IMR-90 (cell line): ENCODE measurements around the gene IYD. TPM values are rescaled to one million over a fixed set of nuclear protein-coding genes. Genes with fewer than 3 reads are reported as not detected.

Source experiments
- ATAC-seq: fragments of 200-7000 bp; cut with Tn5 transposase; 2 replicates; pipeline ENCODE4 v1.9.1; 2020; ENCODE audit warnings: low read depth, mild to moderate bottlenecking, moderate library complexity
- BruUV-seq: library from RNA; stranded (reverse); fragments of 400-500 nt; replicated peaks from 2 replicates; lab custom pipeline; 2021; lab: Mats Ljungman, UMichigan
- CTCF ChIA-PET: fragments of 300-600 bp; formaldehyde crosslinking; extraction: SDS; loops from one replicate; lab custom pipeline; 2021; ENCODE audit warnings: antibody characterized with exemption; lab: Yijun Ruan, JAX
- POLR2A ChIA-PET: fragments of 300-600 bp; sonication (Branson Sonifier 250); formaldehyde crosslinking; loops from one replicate; lab custom pipeline; 2022; ENCODE audit warnings: antibody characterized with exemption; ENCODE audit not compliant: unreplicated experiment; lab: Charles Lee
- DNase-seq: peaks from one replicate; pipeline ENCODE4 v3.0.0; 2013
- H2AFZ ChIP-seq: replicated peaks from 2 replicates; pipeline ENCODE3; 2013; ENCODE audit warnings: low read length, mild to moderate bottlenecking; ENCODE audit not compliant: poor library complexity
- H2AK5ac ChIP-seq: 2 replicates; pipeline ENCODE4 v1.6.1; 2013; ENCODE audit warnings: low read depth, low read length, inconsistent platforms
- H2AK9ac ChIP-seq: replicated peaks from 2 replicates; pipeline ENCODE3; 2013; ENCODE audit warnings: mild to moderate bottlenecking, low read depth, low read length, moderate library complexity; ENCODE audit not compliant: poor library complexity
- H2BK120ac ChIP-seq: 2 replicates; pipeline ENCODE4 v1.6.1; 2013; ENCODE audit warnings: low read depth, low read length, inconsistent platforms
- H2BK15ac ChIP-seq: 3 replicates; pipeline ENCODE4 v1.6.1; 2013; ENCODE audit warnings: low read depth, low read length, inconsistent platforms
- H2BK20ac ChIP-seq: 2 replicates; pipeline ENCODE4 v1.6.1; 2013; ENCODE audit warnings: low read depth, mild to moderate bottlenecking, inconsistent platforms, low read length, moderate library complexity
- H2BK5ac ChIP-seq: 2 replicates; pipeline ENCODE4 v1.6.1; 2013; ENCODE audit warnings: mild to moderate bottlenecking, low read depth, low read length, inconsistent platforms; ENCODE audit not compliant: poor library complexity, severe bottlenecking
- H3K14ac ChIP-seq: replicated peaks from 2 replicates; pipeline ENCODE4 v1.6.1; 2013; ENCODE audit warnings: low read depth, low read length, inconsistent platforms
- H3K18ac ChIP-seq: 2 replicates; pipeline ENCODE4 v1.6.1; 2013; ENCODE audit warnings: low read depth, low read length, control low read depth
- H3K23ac ChIP-seq: 2 replicates; pipeline ENCODE4 v1.6.1; 2013; ENCODE audit warnings: low read depth, low read length, inconsistent platforms
- H3K27ac ChIP-seq: 2 replicates; pipeline ENCODE4 v1.5.1; 2013; ENCODE audit warnings: mild to moderate bottlenecking, control low read depth, low read length; ENCODE audit not compliant: insufficient read depth
- H3K27me3 ChIP-seq: 2 replicates; pipeline ENCODE4 v1.6.1; 2013; ENCODE audit warnings: low read length; ENCODE audit not compliant: control insufficient read depth, insufficient read depth
- H3K36me3 ChIP-seq: 2 replicates; pipeline ENCODE4 v1.6.1; 2013; ENCODE audit warnings: low read length, mixed read lengths; ENCODE audit not compliant: control insufficient read depth, insufficient read depth
- H3K4ac ChIP-seq: 2 replicates; pipeline ENCODE4 v1.6.1; 2013; ENCODE audit warnings: low read depth, low read length, inconsistent platforms
- H3K4me1 ChIP-seq: 2 replicates; pipeline ENCODE4 v1.6.1; 2013; ENCODE audit warnings: low read length, mixed read lengths; ENCODE audit not compliant: control insufficient read depth, insufficient read depth
- H3K4me2 ChIP-seq: 2 replicates; pipeline ENCODE4 v1.6.1; 2013; ENCODE audit warnings: low read depth, mild to moderate bottlenecking, control low read depth, low read length, moderate library complexity
- H3K4me3 ChIP-seq: 2 replicates; pipeline ENCODE4 v1.5.1; 2013; ENCODE audit warnings: low read depth, mild to moderate bottlenecking, control low read depth, low read length, moderate library complexity; ENCODE audit not compliant: insufficient read depth
- H3K56ac ChIP-seq: 2 replicates; pipeline ENCODE4 v1.6.1; 2013; ENCODE audit warnings: low read length, inconsistent platforms; ENCODE audit not compliant: insufficient read depth; ENCODE audit errors: extremely low read depth
- H3K79me1 ChIP-seq, 2 experiments: 2 replicates each; pipeline ENCODE4 v1.6.1; 2013; ENCODE audit warnings: low read length in 2 of 2, inconsistent platforms in 1 of 2, low read depth in 1 of 2
- H3K9ac ChIP-seq: 2 replicates; pipeline ENCODE4 v1.6.1; 2013; ENCODE audit warnings: low read depth, low read length, control low read depth
- H3K9me1 ChIP-seq: 2 replicates; pipeline ENCODE4 v1.6.1; 2013; ENCODE audit warnings: low read length, inconsistent platforms; ENCODE audit not compliant: insufficient read depth
- H3K9me3 ChIP-seq: 2 replicates; pipeline ENCODE4 v1.6.1; 2013; ENCODE audit warnings: low read length; ENCODE audit not compliant: control insufficient read depth, insufficient read depth
- H4K20me1 ChIP-seq: 2 replicates; pipeline ENCODE4 v1.6.1; 2013; ENCODE audit warnings: low read length, inconsistent platforms; ENCODE audit not compliant: insufficient read depth
- H4K5ac ChIP-seq: 2 replicates; pipeline ENCODE4 v1.6.1; 2013; ENCODE audit warnings: mild to moderate bottlenecking, low read depth, low read length, control low read depth
- H4K8ac ChIP-seq, 2 experiments: 2 replicates each; pipeline ENCODE4 v1.6.1; 2013; ENCODE audit warnings: low read depth in 2 of 2, low read length in 2 of 2, control low read depth in 1 of 2, inconsistent platforms in 1 of 2
- H4K91ac ChIP-seq: 2 replicates; pipeline ENCODE4 v1.6.1; 2013; ENCODE audit warnings: low read depth, low read length, inconsistent platforms; ENCODE audit not compliant: insufficient read depth
- BHLHE40 ChIP-seq: fragments of 150-350 bp; IDR thresholded peaks from 2 replicates; pipeline ENCODE4 v1.6.1; 2016; ENCODE audit warnings: mild to moderate bottlenecking, low read depth, low read length
- CEBPB ChIP-seq: IDR thresholded peaks from 2 replicates; pipeline ENCODE4 v1.6.1; 2012; ENCODE audit warnings: low read depth, low read length, improper control_type of control experiment
- CHD1 ChIP-seq: IDR thresholded peaks from 2 replicates; pipeline ENCODE4 v1.6.1; 2012; ENCODE audit warnings: low read depth, low read length, improper control_type of control experiment
- FOS ChIP-seq: fragments of 150-350 bp; IDR thresholded peaks from 2 replicates; pipeline ENCODE4 v1.6.1; 2016; ENCODE audit warnings: low read depth, low read length
- MAFK ChIP-seq: IDR thresholded peaks from 2 replicates; pipeline ENCODE4 v1.6.1; 2012; ENCODE audit warnings: low read depth, low read length, improper control_type of control experiment
- MAZ ChIP-seq: IDR thresholded peaks from 2 replicates; pipeline ENCODE4 v1.6.1; 2012; ENCODE audit warnings: low read depth, mild to moderate bottlenecking, low read length, improper control_type of control experiment, moderate library complexity, borderline replicate concordance
- MXI1 ChIP-seq: IDR thresholded peaks from 2 replicates; pipeline ENCODE4 v1.6.1; 2012; ENCODE audit warnings: low read depth, mild to moderate bottlenecking, low read length, moderate library complexity, borderline replicate concordance
- RAD21 ChIP-seq: IDR thresholded peaks from 2 replicates; pipeline ENCODE4 v1.6.1; 2012; ENCODE audit warnings: low read length, improper control_type of control experiment
- RFX5 ChIP-seq: IDR thresholded peaks from 2 replicates; pipeline ENCODE4 v1.8.0; 2012; ENCODE audit warnings: low read depth, mild to moderate bottlenecking, low read length, moderate library complexity
- SMC3 ChIP-seq: fragments of 150-350 bp; IDR thresholded peaks from 2 replicates; pipeline ENCODE4 v1.6.1; 2016; ENCODE audit warnings: low read depth, mild to moderate bottlenecking, antibody characterized with exemption, low read length, moderate library complexity
- WGBS, 2 experiments: methylation state at CpG; one replicate each; pipeline versions ENCODE4 v1.1.5 to v1.1.7; 2013; ENCODE audit warnings: missing lambda C conversion rate in 2 of 2; ENCODE audit not compliant: insufficient read length in 1 of 2; ENCODE audit errors: extremely low coverage in 2 of 2; 5-methylcytosine and 5-hydroxymethylcytosine counted together
- dilution Hi-C: fragments of 300-500 bp; cut with HindIII; formaldehyde crosslinking; loops from one replicate; pipeline ENCODE4 v1.14.3; 2018; ENCODE audit warnings: low sequenced_read_pairs; ENCODE audit not compliant: unreplicated experiment
- in situ Hi-C: fragments of 300-500 bp; cut with MboI; formaldehyde crosslinking; loops from 3 replicates; pipeline ENCODE4 v1.14.3; 2019; ENCODE audit warnings: low sequenced_read_pairs, inconsistent platforms, mixed read lengths
- intact Hi-C: fragments of 100-400 bp; cut with micrococcal nuclease; formaldehyde crosslinking; loops from 2 replicates; pipeline ENCODE4 v1.10.0; 2022
- polyA plus RNA-seq, 3 experiments: library from polyadenylated mRNA; depleted of rRNA; stranded (reverse); fragments of >200 nt; gene quantifications; 2 replicates each; pipeline ENCODE4 v1.2.3, GENCODE V29; 2012; ENCODE audit warnings: low replicate concordance in 1 of 3
- total RNA-seq: library from RNA; depleted of rRNA; stranded (reverse); fragments of >200 nt; gene quantifications from 2 replicates; pipeline ENCODE4 v1.2.3, GENCODE V29; 2012
- TF ChIP-seq, protein P1 (sequence below): fragments of 150-350 bp; IDR thresholded peaks from 2 replicates; pipeline ENCODE4 v1.6.1; 2016; ENCODE audit warnings: low read depth, mild to moderate bottlenecking, low read length, moderate library complexity, borderline replicate concordance
- TF ChIP-seq, protein P2 (sequence below): fragments of 150-350 bp; IDR thresholded peaks from 2 replicates; pipeline ENCODE4 v1.6.1; 2017; ENCODE audit warnings: mild to moderate bottlenecking, antibody characterized with exemption, low read length, low read depth
- TF ChIP-seq, protein P3 (sequence below): conservative IDR thresholded peaks from 2 replicates; pipeline ENCODE4 v1.5.1; 2012; ENCODE audit warnings: mild to moderate bottlenecking, low read depth, low read length, improper control_type of control experiment

The IYD gene
- total and polyA plus RNA-seq, 2 of the 4 experiments (the other 2 are of a cell fraction): not detected

DNA sequence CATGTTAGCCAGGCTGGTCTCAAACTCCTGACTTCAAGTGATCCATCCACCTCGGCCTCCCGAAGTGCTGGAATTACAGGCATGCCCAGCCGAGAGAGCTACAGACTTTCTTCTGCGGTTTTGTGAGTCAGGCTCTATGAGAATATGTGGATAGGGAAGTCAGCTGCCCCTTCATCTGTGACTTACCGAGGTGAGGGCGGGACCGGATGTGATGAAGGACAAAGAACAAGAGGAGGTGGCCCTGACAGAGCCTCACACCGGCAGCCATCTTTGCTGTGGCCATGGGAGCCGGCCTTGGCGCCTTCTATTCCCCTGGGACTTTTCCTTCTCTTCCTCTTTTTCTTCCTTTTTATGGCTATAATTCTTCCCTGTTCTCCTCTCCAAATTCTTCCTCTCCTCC, 67.0 kb downstream of the IYD start:
- Histone ChIP-seq H3K56ac (no peak overlapping the region), H2BK5ac (no peak overlapping the region), H2AFZ (no peak overlapping the region), H3K79me1 (no peaks in the 10 kb centered on the region), H2BK20ac (no peak overlapping the region), H3K27ac (no peak overlapping the region), H4K20me1 (no peaks in the 10 kb centered on the region), H3K9me1 (no peaks in the 10 kb centered on the region), H2AK5ac (no peak overlapping the region), H4K8ac (no peak overlapping the region), H3K14ac (no peak overlapping the region), H3K27me3 (peaks cover 2% of the 10 kb centered on the region; the same call in 1 of the 2 replicates), H3K36me3 (no peaks in the 10 kb centered on the region), H3K9me3 (no peaks in the 10 kb centered on the region), H2AK9ac (no peak overlapping the region), H2BK120ac (no peak overlapping the region), H3K4me1 (no peaks in the 10 kb centered on the region), H3K18ac (no peak overlapping the region), H3K23ac (no peak overlapping the region), H4K5ac (no peak overlapping the region), H3K4ac (no peak overlapping the region), H4K91ac (no peak overlapping the region), H2BK15ac (no peak overlapping the region), H3K4me2 (no peak overlapping the region), H3K4me3 (no peak overlapping the region), H3K9ac (no peak overlapping the region)
- no peak for DNase-seq
- CTCF ChIA-PET: no interaction called here
- WGBS, 2 experiments: no CpG with 5 or more reads among the region's 10 CpGs
- POLR2A ChIA-PET: no interaction called here
- dilution Hi-C loops (no loop called here), in situ Hi-C loops (no loop called here), intact Hi-C loops (no loop called here)
- no TSS peak for BruUV-seq
- TF ChIP-seq, protein P1, sequence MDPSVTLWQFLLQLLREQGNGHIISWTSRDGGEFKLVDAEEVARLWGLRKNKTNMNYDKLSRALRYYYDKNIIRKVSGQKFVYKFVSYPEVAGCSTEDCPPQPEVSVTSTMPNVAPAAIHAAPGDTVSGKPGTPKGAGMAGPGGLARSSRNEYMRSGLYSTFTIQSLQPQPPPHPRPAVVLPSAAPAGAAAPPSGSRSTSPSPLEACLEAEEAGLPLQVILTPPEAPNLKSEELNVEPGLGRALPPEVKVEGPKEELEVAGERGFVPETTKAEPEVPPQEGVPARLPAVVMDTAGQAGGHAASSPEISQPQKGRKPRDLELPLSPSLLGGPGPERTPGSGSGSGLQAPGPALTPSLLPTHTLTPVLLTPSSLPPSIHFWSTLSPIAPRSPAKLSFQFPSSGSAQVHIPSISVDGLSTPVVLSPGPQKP: no peak
- TF ChIP-seq FOS (no peak), MXI1 (no peak), SMC3 (no peak), MAZ (no peak), RAD21 (no peak), MAFK (no peak), CEBPB (no peak), CHD1 (no peak), BHLHE40 (no peak), RFX5 (no peak)
- TF ChIP-seq, protein P2, sequence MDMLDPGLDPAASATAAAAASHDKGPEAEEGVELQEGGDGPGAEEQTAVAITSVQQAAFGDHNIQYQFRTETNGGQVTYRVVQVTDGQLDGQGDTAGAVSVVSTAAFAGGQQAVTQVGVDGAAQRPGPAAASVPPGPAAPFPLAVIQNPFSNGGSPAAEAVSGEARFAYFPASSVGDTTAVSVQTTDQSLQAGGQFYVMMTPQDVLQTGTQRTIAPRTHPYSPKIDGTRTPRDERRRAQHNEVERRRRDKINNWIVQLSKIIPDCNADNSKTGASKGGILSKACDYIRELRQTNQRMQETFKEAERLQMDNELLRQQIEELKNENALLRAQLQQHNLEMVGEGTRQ: no peak
- TF ChIP-seq, protein P3, sequence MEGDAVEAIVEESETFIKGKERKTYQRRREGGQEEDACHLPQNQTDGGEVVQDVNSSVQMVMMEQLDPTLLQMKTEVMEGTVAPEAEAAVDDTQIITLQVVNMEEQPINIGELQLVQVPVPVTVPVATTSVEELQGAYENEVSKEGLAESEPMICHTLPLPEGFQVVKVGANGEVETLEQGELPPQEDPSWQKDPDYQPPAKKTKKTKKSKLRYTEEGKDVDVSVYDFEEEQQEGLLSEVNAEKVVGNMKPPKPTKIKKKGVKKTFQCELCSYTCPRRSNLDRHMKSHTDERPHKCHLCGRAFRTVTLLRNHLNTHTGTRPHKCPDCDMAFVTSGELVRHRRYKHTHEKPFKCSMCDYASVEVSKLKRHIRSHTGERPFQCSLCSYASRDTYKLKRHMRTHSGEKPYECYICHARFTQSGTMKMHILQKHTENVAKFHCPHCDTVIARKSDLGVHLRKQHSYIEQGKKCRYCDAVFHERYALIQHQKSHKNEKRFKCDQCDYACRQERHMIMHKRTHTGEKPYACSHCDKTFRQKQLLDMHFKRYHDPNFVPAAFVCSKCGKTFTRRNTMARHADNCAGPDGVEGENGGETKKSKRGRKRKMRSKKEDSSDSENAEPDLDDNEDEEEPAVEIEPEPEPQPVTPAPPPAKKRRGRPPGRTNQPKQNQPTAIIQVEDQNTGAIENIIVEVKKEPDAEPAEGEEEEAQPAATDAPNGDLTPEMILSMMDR: no peak
- no peak for ATAC-seq
